PFSK-1 (cell line): ENCODE results near the gene BFSP2.

Source experiments
- FOXP2 ChIP-seq: optimal IDR thresholded peaks from 2 replicates; pipeline ENCODE3; 2011; ENCODE audit warnings: borderline replicate concordance, control low read depth, inconsistent platforms; ENCODE audit not compliant: insufficient read depth; ENCODE audit errors: extremely low read length, extremely low read depth
- POLR2AphosphoS5 ChIP-seq: IDR thresholded peaks from 2 replicates; pipeline ENCODE4 v1.6.1; 2012; ENCODE audit warnings: low read depth, mild to moderate bottlenecking, control low read depth, low read length, moderate library complexity
- SIN3A ChIP-seq: IDR thresholded peaks from 2 replicates; pipeline ENCODE4 v1.6.1; 2012; ENCODE audit warnings: mild to moderate bottlenecking, low read length, moderate library complexity, borderline replicate concordance; ENCODE audit not compliant: insufficient read depth
- TAF1 ChIP-seq: IDR thresholded peaks from 2 replicates; pipeline ENCODE4 v1.6.1; 2012; ENCODE audit warnings: low read length, control low read depth, borderline replicate concordance; ENCODE audit not compliant: insufficient read depth
- TF ChIP-seq, protein P1 (sequence below), 2 experiments: IDR thresholded peaks; 2 replicates each; pipeline versions ENCODE4 v1.6.1 to v1.8.0; 2011 to 2012; ENCODE audit warnings: low read depth in 2 of 2, low read length in 2 of 2, control low read depth in 1 of 2, inconsistent platforms in 1 of 2, mild to moderate bottlenecking in 1 of 2, moderate library complexity in 1 of 2; ENCODE audit not compliant: insufficient read depth in 1 of 2

Gene BFSP2

DNA sequence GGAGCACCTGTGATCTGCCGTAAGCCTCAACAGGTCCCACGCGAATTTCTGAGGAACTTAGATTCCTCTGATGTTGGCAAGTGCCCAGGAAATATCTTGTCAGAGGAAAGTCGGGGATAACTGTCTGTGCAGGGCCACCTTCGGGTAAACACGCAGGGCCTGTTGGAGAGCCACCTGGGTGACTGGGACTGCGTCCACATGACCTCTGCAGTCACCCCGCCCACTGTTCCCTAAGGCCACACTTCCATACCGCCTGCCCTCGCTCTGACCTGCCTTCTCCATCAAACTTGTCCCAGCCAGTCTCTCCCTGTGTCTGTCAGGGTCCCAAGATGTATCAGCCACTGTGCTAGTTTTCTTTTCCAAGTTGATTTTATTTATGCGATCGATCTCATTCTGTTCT lies 28.7 kb downstream of the BFSP2 start:
- TF ChIP-seq TAF1, result no peak
- no peak for TF ChIP-seq SIN3A
- TF ChIP-seq, protein P1, sequence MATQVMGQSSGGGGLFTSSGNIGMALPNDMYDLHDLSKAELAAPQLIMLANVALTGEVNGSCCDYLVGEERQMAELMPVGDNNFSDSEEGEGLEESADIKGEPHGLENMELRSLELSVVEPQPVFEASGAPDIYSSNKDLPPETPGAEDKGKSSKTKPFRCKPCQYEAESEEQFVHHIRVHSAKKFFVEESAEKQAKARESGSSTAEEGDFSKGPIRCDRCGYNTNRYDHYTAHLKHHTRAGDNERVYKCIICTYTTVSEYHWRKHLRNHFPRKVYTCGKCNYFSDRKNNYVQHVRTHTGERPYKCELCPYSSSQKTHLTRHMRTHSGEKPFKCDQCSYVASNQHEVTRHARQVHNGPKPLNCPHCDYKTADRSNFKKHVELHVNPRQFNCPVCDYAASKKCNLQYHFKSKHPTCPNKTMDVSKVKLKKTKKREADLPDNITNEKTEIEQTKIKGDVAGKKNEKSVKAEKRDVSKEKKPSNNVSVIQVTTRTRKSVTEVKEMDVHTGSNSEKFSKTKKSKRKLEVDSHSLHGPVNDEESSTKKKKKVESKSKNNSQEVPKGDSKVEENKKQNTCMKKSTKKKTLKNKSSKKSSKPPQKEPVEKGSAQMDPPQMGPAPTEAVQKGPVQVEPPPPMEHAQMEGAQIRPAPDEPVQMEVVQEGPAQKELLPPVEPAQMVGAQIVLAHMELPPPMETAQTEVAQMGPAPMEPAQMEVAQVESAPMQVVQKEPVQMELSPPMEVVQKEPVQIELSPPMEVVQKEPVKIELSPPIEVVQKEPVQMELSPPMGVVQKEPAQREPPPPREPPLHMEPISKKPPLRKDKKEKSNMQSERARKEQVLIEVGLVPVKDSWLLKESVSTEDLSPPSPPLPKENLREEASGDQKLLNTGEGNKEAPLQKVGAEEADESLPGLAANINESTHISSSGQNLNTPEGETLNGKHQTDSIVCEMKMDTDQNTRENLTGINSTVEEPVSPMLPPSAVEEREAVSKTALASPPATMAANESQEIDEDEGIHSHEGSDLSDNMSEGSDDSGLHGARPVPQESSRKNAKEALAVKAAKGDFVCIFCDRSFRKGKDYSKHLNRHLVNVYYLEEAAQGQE (IDR thresholded peaks at IDR 0.05; ENCODE audit: insufficient read depth in 1 of 2, low read depth in 2 of 2, low read length in 2 of 2), result no peak
- TF ChIP-seq POLR2AphosphoS5, result no peak
- TF ChIP-seq FOXP2, result no peak

DNA sequence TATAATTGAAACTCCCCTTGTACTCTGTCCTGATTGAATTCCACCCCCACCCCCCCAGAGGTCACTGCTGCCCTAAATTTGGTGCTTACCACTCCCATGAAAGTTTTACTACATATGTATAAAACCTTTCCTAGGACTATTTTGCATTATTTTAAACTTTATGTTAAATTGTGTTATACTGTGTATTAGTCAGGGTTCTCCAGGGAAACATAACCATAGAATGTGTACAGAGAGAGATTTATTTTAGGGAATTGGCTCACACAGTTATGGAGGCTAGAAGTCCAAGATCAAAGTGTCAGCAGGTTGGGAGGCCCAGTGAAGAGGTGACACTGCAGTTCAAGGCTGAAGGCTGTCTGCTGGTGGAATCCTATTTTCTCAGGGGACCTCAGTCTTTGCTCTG lies 29.2 kb downstream of the BFSP2 start:
- TF ChIP-seq FOXP2 (no peak), SIN3A (no peak), TAF1 (no peak), POLR2AphosphoS5 (no peak)
- TF ChIP-seq, protein P1 (IDR thresholded peaks at IDR 0.05; ENCODE audit: insufficient read depth in 1 of 2, low read depth in 2 of 2, low read length in 2 of 2), result no peak

- TF ChIP-seq SIN3A, result no peak
- TF ChIP-seq TAF1, result no peak
- no peak for TF ChIP-seq FOXP2
- TF ChIP-seq, protein P1 (IDR thresholded peaks at IDR 0.05; ENCODE audit: insufficient read depth in 1 of 2, low read depth in 2 of 2, low read length in 2 of 2), result no peak
- no peak for TF ChIP-seq POLR2AphosphoS5
Measured at GRCh38 chr3:133439563-133439962, 39.7 kb downstream of the BFSP2 start.

- TF ChIP-seq, protein P1 (IDR thresholded peaks at IDR 0.05; ENCODE audit: insufficient read depth in 1 of 2, low read depth in 2 of 2, low read length in 2 of 2), result no peak
- TF ChIP-seq SIN3A (no peak), FOXP2 (no peak), POLR2AphosphoS5 (no peak), TAF1 (no peak)
Measured at GRCh38 chr3:133440652-133441051, 40.8 kb downstream of the BFSP2 start.

DNA sequence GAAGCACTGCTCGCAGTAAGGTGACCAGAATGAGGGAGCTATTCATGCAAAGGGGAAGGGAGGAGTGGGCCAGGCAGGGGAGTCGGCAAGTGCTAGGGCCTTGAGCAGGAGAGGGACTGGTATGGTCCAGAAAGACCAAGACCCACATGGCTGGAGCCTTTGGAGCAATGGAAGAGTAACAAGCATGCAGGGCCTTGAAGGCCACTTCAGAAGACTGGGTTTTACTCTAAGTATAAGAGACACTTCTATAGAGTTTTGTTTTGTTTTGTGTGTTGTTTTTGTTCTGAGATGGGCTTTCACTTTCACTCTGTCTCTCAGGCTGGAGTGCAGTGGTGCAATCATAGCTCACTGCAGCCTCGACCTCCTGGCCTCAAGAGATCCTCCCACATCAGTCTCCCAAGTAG lies 42.0 kb downstream of the BFSP2 start:
- TF ChIP-seq, protein P1 (IDR thresholded peaks at IDR 0.05; ENCODE audit: insufficient read depth in 1 of 2, low read depth in 2 of 2, low read length in 2 of 2), result no peak
- TF ChIP-seq TAF1 (no peak), POLR2AphosphoS5 (no peak), SIN3A (no peak), FOXP2 (no peak)
